Right hindlimb (tissue), 1 donor: ENCODE measurements around the gene PLSCR3.

ENCODE experiments used
- DNase-seq: peaks from one replicate; pipeline ENCODE4 v3.0.0-alpha.2; 2018

PLSCR3 gene

DNA sequence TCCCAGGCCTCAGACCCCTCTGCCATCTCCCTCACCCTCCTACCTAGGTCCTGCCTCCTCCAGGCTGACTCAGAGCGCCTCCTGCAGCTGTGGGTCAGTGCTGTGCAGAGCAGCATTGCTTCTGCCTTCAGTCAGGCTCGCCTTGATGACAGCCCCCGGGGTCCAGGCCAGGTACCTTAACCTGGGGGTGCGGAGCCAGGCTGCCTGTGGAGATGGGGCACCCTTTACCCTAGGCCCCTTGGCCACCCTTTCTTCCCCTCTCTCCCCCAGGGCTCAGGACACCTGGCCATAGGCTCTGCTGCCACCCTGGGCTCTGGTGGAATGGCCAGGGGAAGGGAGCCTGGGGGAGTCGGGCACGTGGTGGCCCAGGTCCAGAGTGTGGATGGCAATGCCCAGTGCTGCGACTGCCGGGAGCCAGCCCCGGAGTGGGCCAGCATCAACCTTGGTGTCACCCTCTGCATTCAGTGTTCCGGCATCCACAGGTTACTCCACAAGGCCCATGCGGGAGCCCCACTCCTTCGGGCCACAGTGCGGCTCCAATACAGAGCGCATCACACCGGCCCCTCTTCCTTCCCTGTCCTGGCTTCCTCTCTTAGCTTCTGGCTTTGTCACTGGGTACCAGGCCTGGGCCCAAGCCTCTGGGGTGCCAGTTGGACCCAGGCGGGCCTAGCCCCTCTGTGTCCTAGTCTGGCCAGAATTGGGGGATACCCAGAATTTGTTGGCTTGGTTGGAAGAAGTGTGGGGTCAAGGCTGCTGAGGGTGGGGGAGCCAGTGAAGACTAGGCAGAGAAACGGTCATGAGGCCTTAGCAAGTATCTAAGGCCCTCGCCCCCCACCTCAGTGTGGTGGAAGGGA lies 47.3 kb downstream of the PLSCR3 start:
- DNase-seq: peak; percentile 31

DNA sequence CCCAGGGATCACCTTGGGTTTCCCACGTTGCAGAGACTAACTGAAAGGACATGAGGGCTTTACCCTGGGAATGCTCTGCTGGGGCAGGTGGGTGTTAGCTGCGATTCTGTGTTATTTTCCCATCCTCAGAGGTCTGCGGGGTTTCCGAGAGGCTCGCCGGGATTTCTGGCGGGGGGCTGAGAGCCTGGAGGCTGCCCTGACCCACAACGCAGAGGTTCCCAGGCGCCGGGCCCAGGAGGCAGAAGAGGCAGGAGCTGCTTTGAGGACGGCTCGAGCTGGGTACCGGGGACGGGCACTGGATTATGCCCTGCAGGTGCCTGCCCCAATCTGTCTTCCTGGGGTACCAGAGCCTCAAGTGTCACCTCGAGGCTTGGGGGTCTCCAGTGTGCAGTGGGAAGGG lies 51.1 kb downstream of the PLSCR3 start:
- no peak for DNase-seq

DNA sequence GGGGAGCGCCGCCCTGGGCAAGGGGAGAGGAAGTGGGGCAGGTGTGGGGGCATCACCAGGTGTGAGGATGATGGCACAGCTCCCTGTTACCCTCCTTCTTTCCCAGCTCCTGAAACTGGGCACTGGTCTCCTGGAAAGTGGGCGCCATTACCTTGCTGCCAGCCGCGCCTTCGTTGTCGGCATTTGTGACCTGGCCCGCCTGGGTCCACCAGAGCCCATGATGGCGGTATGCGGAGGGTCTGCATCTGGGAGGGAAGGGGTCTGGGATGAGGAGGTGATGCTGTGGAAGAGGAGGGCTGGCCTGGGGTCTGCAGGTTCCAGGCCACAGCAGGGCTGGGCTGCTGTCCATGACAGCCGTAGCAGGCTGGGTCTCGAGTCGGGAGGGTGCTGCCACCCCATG lies 52.5 kb downstream of the PLSCR3 start:
- no peak for DNase-seq

DNA sequence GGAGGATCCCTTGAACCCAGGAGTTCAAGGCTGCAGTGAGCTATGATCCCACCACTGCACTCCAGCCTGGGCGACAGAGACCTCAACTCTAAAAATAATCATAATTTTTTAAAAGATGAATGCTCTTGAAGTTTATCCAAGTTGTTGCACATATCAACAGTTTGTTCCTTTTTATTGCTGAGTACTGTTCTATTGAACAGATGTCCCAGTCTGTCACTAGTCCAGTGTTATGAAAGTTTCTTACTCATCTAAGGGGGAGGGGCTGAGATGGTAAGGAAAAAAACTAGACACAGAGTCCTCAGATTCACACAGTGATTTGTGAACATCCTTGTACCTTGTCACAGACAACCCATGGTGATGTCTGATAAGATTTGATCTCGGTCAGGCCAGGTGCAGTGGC lies 54.1 kb downstream of the PLSCR3 start:
- no peak for DNase-seq
